HG02938 (cell line): Measurements from ENCODE around the gene MCTP1.
"Not testable (repeated sequence)": the region's sequence is repeated elsewhere in the genome, so short reads cannot be mapped to it uniquely, and the experiment has no call there.

Experiments
- ATAC-seq: cut with Tn5 transposase; IDR thresholded peaks from one replicate; pipeline ENCODE4 v1.9.1; 2021; ENCODE audit warnings: mild to moderate bottlenecking, moderate library complexity; ENCODE audit not compliant: unreplicated experiment

The MCTP1 gene

GRCh38 chr5:95256446-95256845 is 28.4 kb downstream of the MCTP1 start:
- ATAC-seq, result no peak

- ATAC-seq, result no peak
These were observed 32.1 kb downstream of the MCTP1 start for GRCh38 chr5:95252801-95253200.

- no peak for ATAC-seq
These were observed 33.7 kb downstream of the MCTP1 start for GRCh38 chr5:95251185-95251584.

- ATAC-seq, result no peak
These were observed 40.4 kb downstream of the MCTP1 start for GRCh38 chr5:95244479-95244878.

- peak; percentile 97 for ATAC-seq
These were observed 43.3 kb downstream of the MCTP1 start for GRCh38 chr5:95241635-95242034.

DNA sequence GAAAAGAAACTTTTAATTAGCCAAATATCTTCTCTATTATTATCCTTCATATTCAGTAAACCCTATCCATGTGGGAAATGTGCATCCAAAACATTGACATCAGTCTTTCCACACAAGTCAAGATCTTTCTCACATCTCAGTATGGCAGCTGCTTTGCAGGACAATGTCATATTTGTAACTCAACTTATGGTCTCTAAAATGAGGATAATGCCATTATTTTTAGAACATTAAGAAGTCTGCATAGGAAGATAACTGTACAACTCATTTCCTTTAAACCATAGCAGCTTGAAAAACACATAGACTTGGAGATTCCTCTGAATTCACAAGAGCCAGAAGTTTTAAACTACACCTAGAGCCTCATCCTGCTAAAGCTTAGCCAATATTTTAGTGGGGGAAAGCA is 43.7 kb downstream of the MCTP1 start:
- peak; percentile 9 for ATAC-seq

DNA sequence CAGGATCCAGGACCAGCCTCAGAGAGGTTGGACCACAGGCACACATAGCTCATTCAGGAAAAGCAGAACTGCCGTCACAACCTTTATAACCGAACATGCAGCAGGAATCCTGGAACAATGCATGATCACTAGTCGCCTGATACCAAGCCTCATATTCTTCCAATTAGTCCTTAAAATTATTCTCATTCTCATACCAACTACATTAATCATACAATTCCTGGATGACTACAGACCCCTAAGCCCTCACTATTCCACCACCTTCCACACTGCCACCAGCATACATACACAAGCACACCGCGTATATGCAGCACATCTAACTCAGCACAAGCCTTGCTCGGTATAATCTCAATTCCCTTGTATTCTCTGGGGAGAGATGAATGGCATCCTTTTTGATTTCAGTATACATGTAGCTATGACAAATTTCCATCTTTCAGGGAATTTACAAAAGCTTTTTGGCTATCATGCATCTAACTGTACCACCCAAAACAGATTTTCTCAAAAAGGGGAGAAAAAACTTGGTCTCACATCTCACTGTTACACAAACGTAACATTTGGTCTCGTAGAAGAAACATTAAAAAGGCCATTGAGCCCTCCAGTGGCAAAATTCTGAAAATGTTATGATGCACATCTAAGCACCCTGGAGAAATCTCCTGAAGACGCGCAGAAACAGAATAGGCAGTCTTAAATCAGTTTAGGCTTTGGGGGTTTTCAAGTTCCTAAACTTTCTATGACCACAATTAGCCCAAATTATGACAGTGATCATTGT is 46.2 kb downstream of the MCTP1 start:
- no peak for ATAC-seq

- no peak for ATAC-seq
These were observed 47.6 kb downstream of the MCTP1 start for GRCh38 chr5:95237324-95237723.

- no peak for ATAC-seq
These were observed 49.4 kb downstream of the MCTP1 start for GRCh38 chr5:95235439-95235982.

DNA sequence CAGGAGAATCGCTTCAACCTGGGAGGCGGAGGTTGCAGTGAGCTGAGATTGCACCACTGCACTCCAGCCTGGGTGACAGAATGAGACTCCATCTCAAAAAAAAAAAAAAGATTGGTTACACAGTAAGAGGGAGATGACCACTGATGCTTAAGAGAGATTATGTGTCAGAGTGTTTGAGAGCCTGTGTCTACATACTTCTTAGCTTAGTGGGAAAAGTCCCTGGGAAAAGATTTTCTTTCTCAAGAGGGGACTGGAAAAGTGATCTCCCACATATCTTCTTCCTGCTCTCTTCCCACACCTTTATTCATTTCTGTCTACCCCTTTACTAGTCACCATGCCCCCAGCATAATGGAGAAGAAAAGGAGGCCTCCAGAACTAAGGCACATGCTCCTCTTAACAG is 55.2 kb downstream of the MCTP1 start:
- ATAC-seq, result no peak

DNA sequence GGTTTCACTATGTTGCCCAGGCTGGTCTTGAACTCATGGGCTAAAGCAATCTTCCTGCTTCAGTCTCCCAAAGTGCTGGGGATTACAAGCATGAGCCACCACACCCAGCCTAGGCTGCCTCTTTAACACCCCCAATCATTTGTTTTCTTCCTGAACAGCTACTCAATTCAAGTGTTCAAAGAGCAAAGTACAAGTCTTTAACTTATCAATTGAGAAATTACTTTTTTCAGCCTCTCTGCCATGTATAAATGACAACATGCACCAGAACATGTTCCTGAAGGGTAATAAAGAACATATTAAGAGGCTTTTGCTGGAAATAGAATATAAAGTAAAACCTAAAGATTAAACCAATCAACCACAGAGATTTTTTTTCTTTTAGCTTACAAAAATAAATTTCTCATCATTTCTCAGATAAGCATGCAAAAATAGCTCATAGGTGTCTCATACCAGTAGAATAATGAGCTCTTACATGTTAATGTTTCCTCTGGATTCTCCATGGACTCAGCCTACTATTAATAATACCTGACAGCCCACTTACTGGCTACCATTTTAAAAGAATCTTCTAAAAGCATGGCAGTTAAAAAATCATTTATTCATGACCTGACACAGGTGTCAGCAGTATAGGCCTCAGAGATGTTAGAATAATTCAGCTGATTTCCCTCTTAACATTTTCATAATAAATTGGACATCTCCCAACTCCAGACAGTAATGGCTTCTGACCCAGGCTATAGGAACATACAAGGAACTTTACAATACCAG is 60.0 kb downstream of the MCTP1 start:
- no peak for ATAC-seq

DNA sequence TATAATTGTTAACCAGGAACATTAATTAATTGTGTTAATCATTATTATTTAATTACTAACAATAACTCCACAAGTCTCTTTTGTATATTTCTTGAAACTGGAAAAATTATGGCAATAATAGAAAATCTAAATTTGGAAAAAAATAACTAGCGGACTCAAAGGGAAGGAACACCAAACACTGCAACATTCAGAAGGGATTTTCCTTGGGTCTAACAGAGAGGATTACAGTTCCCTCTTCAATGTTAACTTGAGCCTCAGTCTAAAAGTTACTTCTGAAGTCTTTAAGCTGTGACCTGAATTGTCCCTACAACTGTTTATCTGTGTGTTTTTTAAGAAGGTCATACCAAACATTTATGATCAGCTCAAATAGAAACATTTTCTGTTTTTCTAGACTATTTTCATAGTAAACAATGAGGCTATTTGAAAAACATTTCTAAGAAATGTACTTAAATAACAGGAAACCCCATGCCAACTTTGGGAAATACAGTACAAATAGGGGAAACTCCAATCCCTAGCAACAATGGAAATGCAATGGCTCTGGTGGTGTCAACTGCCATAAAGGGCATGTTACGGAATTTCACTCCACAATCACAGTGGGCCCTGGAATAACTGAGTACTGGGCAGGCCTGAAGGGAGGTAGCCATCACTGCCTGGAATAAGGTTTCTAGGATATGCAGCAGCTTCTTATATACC is 61.2 kb downstream of the MCTP1 start:
- no peak for ATAC-seq

- ATAC-seq, result no peak
These were observed 62.1 kb downstream of the MCTP1 start for GRCh38 chr5:95222836-95223235.

- no peak for ATAC-seq
These were observed 63.7 kb downstream of the MCTP1 start for GRCh38 chr5:95221234-95221633.

GRCh38 chr5:95220381-95220780 is 64.5 kb downstream of the MCTP1 start:
- no peak for ATAC-seq

DNA sequence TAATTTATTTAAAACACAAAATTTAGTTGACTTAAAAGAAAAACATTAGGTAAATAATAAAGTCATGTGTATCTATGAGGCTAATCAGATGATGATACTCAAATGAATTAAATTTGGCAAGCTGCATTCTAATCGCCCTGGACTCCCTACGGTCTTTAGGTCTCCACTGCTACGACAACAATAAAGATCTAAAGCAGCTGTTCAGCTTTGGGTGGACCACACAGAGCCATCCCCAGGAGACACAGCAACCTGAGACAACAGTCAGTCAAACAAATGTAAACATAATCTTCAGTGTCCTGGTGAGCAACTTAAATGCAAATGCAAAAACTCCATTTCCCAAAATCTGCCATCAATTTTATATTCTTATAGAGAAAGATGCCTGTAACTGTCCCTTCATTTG is 65.5 kb downstream of the MCTP1 start:
- no peak for ATAC-seq

- no peak for ATAC-seq
These were observed 67.0 kb downstream of the MCTP1 start for GRCh38 chr5:95217881-95218280.

GRCh38 chr5:95217351-95217750 is 67.5 kb downstream of the MCTP1 start:
- no peak for ATAC-seq

GRCh38 chr5:95216136-95216955 is 68.5 kb downstream of the MCTP1 start:
- no peak for ATAC-seq

- ATAC-seq, result not testable (repeated sequence)
These were observed 77.1 kb downstream of the MCTP1 start for GRCh38 chr5:95207811-95208210.

GRCh38 chr5:95194856-95195255 is 90.0 kb downstream of the MCTP1 start:
- ATAC-seq, result no peak
